Lower leg skin (tissue), 4 donors: ENCODE results near the gene HSD17B12. TPM values are rescaled to one million over a fixed set of nuclear protein-coding genes. Genes with fewer than 3 reads are reported as not detected.

Experiments
- DNase-seq, 2 donors: peaks; one replicate each; pipeline ENCODE4 v3.0.0-alpha.2; 2019; ENCODE audit warnings: low spot score in 2 of 2
- H3K4me3 ChIP-seq: fragments of 200-600 bp; sonication (generic); 2 replicates; pipeline ENCODE4 v1.5.1; 2017; ENCODE audit warnings: mild to moderate bottlenecking, low read depth; ENCODE audit not compliant: poor library complexity, severe bottlenecking
- POLR2A ChIP-seq, 2 donors: fragments of 450-650 bp; IDR thresholded peaks; one replicate each; pipeline ENCODE4 v1.6.1; 2016 to 2017; ENCODE audit warnings: antibody characterized with exemption in 2 of 2, mild to moderate bottlenecking in 1 of 2, moderate library complexity in 1 of 2
- WGBS, 2 donors: methylation state at CpG; one replicate each; pipeline ENCODE4 v1.1.5; 2018; 5-methylcytosine and 5-hydroxymethylcytosine counted together
- intact Hi-C: fragments of 100-400 bp; cut with DNase I; formaldehyde crosslinking; loops from one replicate; pipeline ENCODE4 v1.15.0; 2023; ENCODE audit warnings: low total_unique reads
- total RNA-seq, 4 donors: library from RNA; depleted of rRNA; stranded (reverse); fragments of >200 nt; gene quantifications; one replicate each; pipeline ENCODE4 v1.1.0, GENCODE V29; 2016
- TF ChIP-seq, protein P1 (sequence below), 3 donors: fragments of 450-650 bp; IDR thresholded peaks; one replicate each; pipeline ENCODE4 v1.5.1; 2016; ENCODE audit warnings: antibody characterized with exemption in 3 of 3, mild to moderate bottlenecking in 3 of 3, moderate library complexity in 2 of 3

HSD17B12 gene
- total RNA-seq, 4 donors from 2014 or later, result 32.0 to 69.7 (median 46.6) TPM

DNA sequence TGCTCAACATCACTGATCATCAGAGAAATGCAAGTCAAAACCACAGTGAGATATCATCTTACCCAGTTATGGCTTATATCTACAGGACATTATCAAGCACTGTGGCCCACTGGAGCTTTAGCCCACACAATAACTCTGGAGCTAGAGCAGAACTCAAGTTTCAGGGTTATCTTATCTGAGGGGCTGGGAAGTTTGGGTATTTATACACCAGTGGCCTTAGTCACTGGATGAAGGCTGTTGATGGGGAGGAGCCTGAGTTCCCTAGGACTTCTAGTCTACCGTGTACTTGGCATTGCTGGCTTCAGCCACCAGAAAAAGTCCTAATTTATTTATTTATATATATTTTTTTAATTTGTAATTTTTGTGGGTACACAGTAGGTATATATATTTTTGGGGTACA is 19.3 kb downstream of the HSD17B12 start:
- no peak overlapping the region for H3K4me3 ChIP-seq
- 91 to 100% methylated on average over 1 of the region's 1 CpG for WGBS, 2 donors
- intact Hi-C loops, result no loop called here
- no peak for TF ChIP-seq POLR2A (IDR thresholded peaks at IDR 0.05)
- TF ChIP-seq, protein P1, sequence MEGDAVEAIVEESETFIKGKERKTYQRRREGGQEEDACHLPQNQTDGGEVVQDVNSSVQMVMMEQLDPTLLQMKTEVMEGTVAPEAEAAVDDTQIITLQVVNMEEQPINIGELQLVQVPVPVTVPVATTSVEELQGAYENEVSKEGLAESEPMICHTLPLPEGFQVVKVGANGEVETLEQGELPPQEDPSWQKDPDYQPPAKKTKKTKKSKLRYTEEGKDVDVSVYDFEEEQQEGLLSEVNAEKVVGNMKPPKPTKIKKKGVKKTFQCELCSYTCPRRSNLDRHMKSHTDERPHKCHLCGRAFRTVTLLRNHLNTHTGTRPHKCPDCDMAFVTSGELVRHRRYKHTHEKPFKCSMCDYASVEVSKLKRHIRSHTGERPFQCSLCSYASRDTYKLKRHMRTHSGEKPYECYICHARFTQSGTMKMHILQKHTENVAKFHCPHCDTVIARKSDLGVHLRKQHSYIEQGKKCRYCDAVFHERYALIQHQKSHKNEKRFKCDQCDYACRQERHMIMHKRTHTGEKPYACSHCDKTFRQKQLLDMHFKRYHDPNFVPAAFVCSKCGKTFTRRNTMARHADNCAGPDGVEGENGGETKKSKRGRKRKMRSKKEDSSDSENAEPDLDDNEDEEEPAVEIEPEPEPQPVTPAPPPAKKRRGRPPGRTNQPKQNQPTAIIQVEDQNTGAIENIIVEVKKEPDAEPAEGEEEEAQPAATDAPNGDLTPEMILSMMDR (IDR thresholded peaks at IDR 0.05), result no peak
- no peak for DNase-seq

DNA sequence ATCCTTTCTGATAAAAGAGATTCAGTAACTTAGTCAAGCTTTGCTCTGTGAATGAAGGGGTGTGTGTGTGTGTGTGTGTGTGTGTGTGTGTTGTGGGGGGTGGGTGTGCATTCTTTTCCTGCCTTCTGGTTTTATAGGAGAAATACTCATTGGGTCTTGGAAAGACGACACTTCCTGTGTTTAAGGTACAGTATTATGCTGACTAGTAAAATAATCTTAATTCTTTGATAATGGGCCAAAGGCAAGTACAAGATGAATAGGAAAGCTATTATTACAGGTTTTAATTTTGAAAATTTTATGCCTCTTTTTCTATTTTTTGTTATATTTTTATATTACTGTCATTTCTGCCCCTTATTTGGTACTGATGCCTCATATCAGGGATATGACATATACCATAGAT is 26.1 kb downstream of the HSD17B12 start:
- DNase-seq, result no peak
- WGBS, 2 donors, result 85 to 94% methylated on average over 1 of the region's 1 CpG
- intact Hi-C loops, result no loop called here
- no peak overlapping the region for H3K4me3 ChIP-seq
- no peak for TF ChIP-seq POLR2A (IDR thresholded peaks at IDR 0.05)
- TF ChIP-seq, protein P1 (IDR thresholded peaks at IDR 0.05), result no peak

- 70 to 71% methylated on average over 4 of the region's 4 CpGs for WGBS, 2 donors
- intact Hi-C loops, result no loop called here
- TF ChIP-seq POLR2A (IDR thresholded peaks at IDR 0.05), result no peak
- TF ChIP-seq, protein P1 (IDR thresholded peaks at IDR 0.05), result no peak
- DNase-seq, result no peak
- no peak overlapping the region for H3K4me3 ChIP-seq
These were observed 28.2 kb downstream of the HSD17B12 start for GRCh38 chr11:43708776-43709175.

DNA sequence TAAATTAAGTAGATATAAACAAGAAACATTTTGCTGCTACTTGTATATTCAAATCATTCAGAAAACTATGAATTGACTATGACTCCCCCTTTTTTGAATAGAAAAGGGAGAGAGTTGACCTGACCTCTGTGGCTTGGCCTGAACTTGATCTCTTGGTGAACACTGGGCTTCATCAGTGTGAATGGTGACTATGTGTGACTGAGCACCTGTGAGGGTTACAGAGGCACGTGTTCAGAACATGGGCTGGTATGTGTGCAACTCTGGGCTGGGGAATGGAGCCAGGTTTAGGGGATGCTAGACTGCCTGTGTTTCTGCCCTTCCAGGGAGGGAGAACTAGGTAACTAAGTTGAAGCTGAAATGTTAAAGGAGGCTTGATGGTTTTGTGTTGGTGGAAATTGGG is 29.2 kb downstream of the HSD17B12 start:
- no peak overlapping the region for H3K4me3 ChIP-seq
- no peak for TF ChIP-seq POLR2A (IDR thresholded peaks at IDR 0.05)
- TF ChIP-seq, protein P1 (IDR thresholded peaks at IDR 0.05), result no peak
- intact Hi-C loops, result no loop called here
- WGBS, 2 donors, result 93 to 96% methylated on average over 1 of the region's 1 CpG
- no peak for DNase-seq

DNA sequence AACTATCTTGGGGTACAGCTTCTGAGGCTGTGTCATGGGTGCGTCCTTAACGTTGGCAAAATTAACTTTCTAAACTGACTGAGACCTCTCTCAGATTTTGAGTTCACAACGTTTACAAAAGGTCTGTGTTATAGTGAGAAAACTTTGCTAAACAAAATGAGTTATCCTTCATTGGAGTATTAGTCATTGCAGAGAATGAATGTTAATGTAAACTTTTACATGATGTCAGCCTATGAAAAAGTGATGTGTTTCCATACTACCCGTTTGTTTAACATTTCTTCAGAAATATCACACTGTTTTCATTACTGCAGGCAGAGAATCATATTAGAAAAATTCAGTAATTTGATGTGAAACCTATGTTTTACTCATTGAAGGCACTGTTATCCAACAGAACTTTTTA is 32.1 kb downstream of the HSD17B12 start:
- DNase-seq, result no peak
- no peak overlapping the region for H3K4me3 ChIP-seq
- intact Hi-C loops, result no loop called here
- TF ChIP-seq, protein P1 (IDR thresholded peaks at IDR 0.05), result no peak
- TF ChIP-seq POLR2A (IDR thresholded peaks at IDR 0.05), result no peak
- WGBS, 2 donors, result 86 to 88% methylated on average over 4 of the region's 4 CpGs

- no peak for DNase-seq
- intact Hi-C loops, result no loop called here
- 96 to 97% methylated on average over 1 of the region's 1 CpG for WGBS, 2 donors
- no peak overlapping the region for H3K4me3 ChIP-seq
- TF ChIP-seq POLR2A (IDR thresholded peaks at IDR 0.05), result no peak
- TF ChIP-seq, protein P1 (IDR thresholded peaks at IDR 0.05), result no peak
These were observed 37.8 kb downstream of the HSD17B12 start for GRCh38 chr11:43718373-43718772.
